HepG2 (cell line): ENCODE data around the gene ZNF786. TPM values are rescaled to one million over a fixed set of nuclear protein-coding genes. Genes with fewer than 3 reads are reported as not detected.

ENCODE experiments used
- BRD4 ChIP-seq: sonication (generic); formaldehyde crosslinking; IDR thresholded peaks from 2 replicates; pipeline ENCODE4 v1.4.0; 2020; ENCODE audit warnings: missing genetic modification reagents
- GFI1 ChIP-seq: sonication (generic); formaldehyde crosslinking; IDR thresholded peaks from 2 replicates; pipeline ENCODE4 v1.5.0; 2020; ENCODE audit warnings: missing genetic modification reagents, mild to moderate bottlenecking, borderline replicate concordance
- GRHL1 ChIP-seq: sonication (generic); formaldehyde crosslinking; conservative IDR thresholded peaks from 2 replicates; pipeline ENCODE4 v1.8.0; 2022; ENCODE audit warnings: missing genetic modification reagents
- IRX3 ChIP-seq: sonication (generic); formaldehyde crosslinking; IDR thresholded peaks from 2 replicates; pipeline ENCODE4 v1.8.1; 2023; ENCODE audit warnings: mild to moderate bottlenecking, low read depth, missing genetic modification reagents, borderline replicate concordance
- MXD3 ChIP-seq: IDR thresholded peaks from 2 replicates; pipeline ENCODE4 v1.6.1; 2016; ENCODE audit warnings: mild to moderate bottlenecking, missing biosample characterization, missing genetic modification reagents
- MXI1 ChIP-seq: IDR thresholded peaks from 3 replicates; pipeline ENCODE4 v1.6.1; 2012; ENCODE audit warnings: low read depth, low read length, inconsistent platforms, borderline replicate concordance
- REST ChIP-seq, 2 experiments: IDR thresholded peaks; 2 replicates each; pipeline ENCODE4 v1.6.1; 2011 to 2012; ENCODE audit warnings: low read length in 2 of 2, borderline replicate concordance in 1 of 2, low read depth in 1 of 2, mild to moderate bottlenecking in 1 of 2, moderate library complexity in 1 of 2
- RFXAP ChIP-seq: sonication (generic); formaldehyde crosslinking; IDR thresholded peaks from 2 replicates; pipeline ENCODE4 v1.4.0; 2020; ENCODE audit warnings: missing genetic modification reagents, borderline replicate concordance
- RXRB ChIP-seq: IDR thresholded peaks from 2 replicates; pipeline ENCODE4 v1.6.1; 2016; ENCODE audit warnings: borderline replicate concordance, missing genetic modification reagents, missing compliant biosample characterization
- SP140L ChIP-seq: sonication (generic); formaldehyde crosslinking; IDR thresholded peaks from 2 replicates; pipeline ENCODE4 v1.4.0; 2020; ENCODE audit warnings: missing genetic modification reagents, borderline replicate concordance
- TGIF2 ChIP-seq: IDR thresholded peaks from 2 replicates; pipeline ENCODE4 v1.6.1; 2016; ENCODE audit warnings: control low read depth, missing compliant biosample characterization
- ZBTB14 ChIP-seq: sonication (generic); formaldehyde crosslinking; IDR thresholded peaks from 2 replicates; pipeline ENCODE4 v1.4.0; 2020; ENCODE audit warnings: missing genetic modification reagents
- ZC3H13 ChIP-seq: sonication (generic); formaldehyde crosslinking; IDR thresholded peaks from 2 replicates; pipeline ENCODE4 v1.8.1; 2023; ENCODE audit warnings: mild to moderate bottlenecking, missing genetic modification reagents, moderate library complexity
- ZKSCAN1 ChIP-seq: fragments of 150-350 bp; IDR thresholded peaks from 2 replicates; pipeline ENCODE4 v1.6.1; 2014; ENCODE audit warnings: low read length
- ZNF263 ChIP-seq: sonication (generic); formaldehyde crosslinking; IDR thresholded peaks from 2 replicates; pipeline ENCODE4 v1.4.0; 2020; ENCODE audit warnings: missing genetic modification reagents
- ZNF282 ChIP-seq: fragments of 450-650 bp; IDR thresholded peaks from 2 replicates; pipeline ENCODE4 v1.6.1; 2018; ENCODE audit not compliant: partially characterized antibody
- ZNF3 ChIP-seq: IDR thresholded peaks from 2 replicates; pipeline ENCODE4 v1.7.0; 2017; ENCODE audit warnings: inconsistent platforms
- ZNF343 ChIP-seq: sonication (generic); formaldehyde crosslinking; IDR thresholded peaks from 2 replicates; pipeline ENCODE4 v1.4.0; 2020; ENCODE audit warnings: mild to moderate bottlenecking, missing genetic modification reagents
- ZNF431 ChIP-seq: sonication (generic); formaldehyde crosslinking; IDR thresholded peaks from 2 replicates; pipeline ENCODE4 v1.9.0; 2022; ENCODE audit warnings: missing genetic modification reagents, low read depth, mild to moderate bottlenecking, borderline replicate concordance
- ZNF569 ChIP-seq: sonication (generic); formaldehyde crosslinking; IDR thresholded peaks from 2 replicates; pipeline ENCODE4 v1.5.0; 2020; ENCODE audit warnings: mild to moderate bottlenecking, missing genetic modification reagents, moderate library complexity, borderline replicate concordance
- polyA plus RNA-seq, 8 experiments: library from polyadenylated mRNA; depleted of rRNA in 3 of 8; stranded (reverse) in 7 of 8; unstranded in 1 of 8; fragments of >200 nt; fragmentation: Illumina TruSeq in 4 of 8; extraction: Trizol in 4 of 8; gene quantifications; 2 replicates each; pipeline versions ENCODE4 v1.2.1 to v1.2.3, GENCODE V29; 2011 to 2016; ENCODE audit warnings: low read depth in 4 of 8, missing spikeins in 1 of 8, mixed read lengths in 1 of 8; ENCODE audit not compliant: insufficient read depth in 1 of 8
- total RNA-seq, 5 experiments: library from RNA; depleted of rRNA; stranded (reverse); fragments of >200 nt; fragmentation: Illumina TruSeq; extraction: Trizol; gene quantifications; 2 replicates each; pipeline ENCODE4 v1.2.3, GENCODE V29; 2016; ENCODE audit warnings: low read depth in 1 of 5

Gene ZNF786
- total and polyA plus RNA-seq, 2 of the 13 experiments (the other 11 are each of a cell fraction or from before 2014, with no cell fraction given), result 2.0 to 4.0 TPM

- TF ChIP-seq ZBTB14 (peak; percentile 38), ZNF263 (peak; percentile 65), MXI1 (peak; percentile 69; the same call in 1 of the 3 replicates), BRD4 (CRISPR knock-in tag) (peak; percentile 85; the same call in 1 of the 2 replicates), ZNF569 (no peak), REST (IDR thresholded peaks at IDR 0.05; ENCODE audit: borderline replicate concordance in 1 of 2, low read depth in 1 of 2, low read length in 2 of 2) (no peak; a peak in 1 of 4 replicates), GRHL1 (no peak), RXRB (CRISPR knock-in tag) (peak; percentile 79), IRX3 (CRISPR knock-in tag) (0 out of 2 replicates have a peak, but pooled peaks have one; percentile 11), RFXAP (CRISPR knock-in tag) (peak; percentile 86), MXD3 (CRISPR knock-in tag) (peak; percentile 74), ZKSCAN1 (no peak), ZC3H13 (CRISPR knock-in tag) (peak; percentile 68; the same call in 1 of the 2 replicates), TGIF2 (CRISPR knock-in tag) (no peak; the same call in none of the 2 replicates), ZNF343 (peak; percentile 38; the same call in 1 of the 2 replicates), GFI1 (CRISPR knock-in tag) (peak; percentile 84; the same call in 1 of the 2 replicates), SP140L (CRISPR knock-in tag) (no peak), ZNF3 (CRISPR knock-in tag) (no peak), ZNF431 (CRISPR knock-in tag) (peak; percentile 80; the same call in 1 of the 2 replicates), ZNF282 (no peak)
Measured at GRCh38 chr7:149125863-149126661, 35.5 kb upstream of the ZNF786 start, which contains the start of gene ZNF425 (continued).
